HUES64 (cell line): ENCODE data around the gene CASP12.

Experiments
- H3K27ac ChIP-seq: 2 replicates; pipeline ENCODE4 v1.7.0; 2013; ENCODE audit warnings: low read depth, low read length, inconsistent platforms
- H3K27me3 ChIP-seq: 2 replicates; pipeline ENCODE4 v1.6.1; 2013; ENCODE audit warnings: mild to moderate bottlenecking, low read length; ENCODE audit not compliant: insufficient read depth
- H3K36me3 ChIP-seq: 2 replicates; pipeline ENCODE4 v1.6.1; 2013; ENCODE audit warnings: mild to moderate bottlenecking, low read length; ENCODE audit not compliant: insufficient read depth
- H3K4me1 ChIP-seq: 2 replicates; pipeline ENCODE4 v1.6.1; 2013; ENCODE audit warnings: mild to moderate bottlenecking, low read length, moderate library complexity; ENCODE audit not compliant: insufficient read depth
- H3K4me3 ChIP-seq: 2 replicates; pipeline ENCODE4 v1.5.1; 2013; ENCODE audit warnings: mild to moderate bottlenecking, low read length, moderate library complexity
- H3K9ac ChIP-seq: 2 replicates; pipeline ENCODE4 v1.6.1; 2013; ENCODE audit warnings: mild to moderate bottlenecking, low read depth, low read length
- H3K9me3 ChIP-seq: 2 replicates; pipeline ENCODE4 v1.6.1; 2013; ENCODE audit warnings: low read depth, low read length; ENCODE audit not compliant: insufficient read depth
- WGBS: fragments of 150-250, 120-280 bp; methylation state at CpG from one replicate; pipeline ENCODE4 v1.1.7; 2013; ENCODE audit warnings: missing lambda C conversion rate; 5-methylcytosine and 5-hydroxymethylcytosine counted together

Gene CASP12

DNA sequence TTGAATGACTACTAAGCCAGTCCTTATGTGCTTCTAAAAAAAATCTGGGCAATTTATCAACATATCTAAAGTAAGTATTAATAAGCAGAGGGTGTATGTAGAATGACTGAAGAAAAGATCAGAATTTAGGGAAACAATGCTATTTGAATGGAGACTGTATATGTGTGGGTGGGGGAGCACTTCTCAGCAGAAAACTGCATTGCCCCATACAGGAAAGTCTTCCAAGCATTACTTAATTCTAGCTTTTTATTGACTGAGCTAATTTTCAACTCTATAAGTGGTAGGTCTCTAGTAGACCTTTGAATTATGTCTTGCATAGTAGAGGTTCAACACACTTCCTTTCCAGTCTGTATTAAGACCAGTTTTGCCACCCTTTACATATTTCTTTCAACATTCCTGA is 41.7 kb downstream of the CASP12 start:
- Histone ChIP-seq H3K27me3 (no peaks in the 10 kb centered on the region), H3K36me3 (no peaks in the 10 kb centered on the region), H3K9me3 (no peaks in the 10 kb centered on the region), H3K9ac (no peak overlapping the region), H3K4me1 (peaks cover 24% of the 10 kb centered on the region), H3K27ac (no peak overlapping the region), H3K4me3 (no peak overlapping the region)

DNA sequence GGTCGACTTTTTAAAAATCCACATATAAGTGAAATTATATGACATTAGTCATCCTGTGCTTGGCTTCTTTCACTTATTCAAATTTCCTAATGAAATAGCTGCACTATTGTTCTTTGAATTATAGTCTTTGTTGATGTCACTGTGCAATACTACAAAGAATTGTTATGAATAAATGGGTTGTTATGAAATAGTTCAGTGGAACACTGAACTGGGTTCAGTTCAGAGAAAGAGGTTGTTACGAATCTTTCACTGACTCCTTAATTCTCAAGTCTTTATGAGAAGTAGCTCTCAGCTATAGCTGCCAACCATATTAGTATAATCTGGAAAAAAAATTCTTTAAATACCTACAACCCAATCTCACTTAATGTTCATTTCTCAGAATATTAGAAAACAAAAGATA is 42.3 kb downstream of the CASP12 start:
- Histone ChIP-seq H3K36me3 (no peaks in the 10 kb centered on the region), H3K4me1 (peaks cover 24% of the 10 kb centered on the region), H3K9me3 (no peaks in the 10 kb centered on the region), H3K4me3 (no peak overlapping the region), H3K27ac (no peak overlapping the region), H3K9ac (no peak overlapping the region), H3K27me3 (no peaks in the 10 kb centered on the region)
- 92% methylated on average over 2 of the region's 2 CpGs for WGBS

DNA sequence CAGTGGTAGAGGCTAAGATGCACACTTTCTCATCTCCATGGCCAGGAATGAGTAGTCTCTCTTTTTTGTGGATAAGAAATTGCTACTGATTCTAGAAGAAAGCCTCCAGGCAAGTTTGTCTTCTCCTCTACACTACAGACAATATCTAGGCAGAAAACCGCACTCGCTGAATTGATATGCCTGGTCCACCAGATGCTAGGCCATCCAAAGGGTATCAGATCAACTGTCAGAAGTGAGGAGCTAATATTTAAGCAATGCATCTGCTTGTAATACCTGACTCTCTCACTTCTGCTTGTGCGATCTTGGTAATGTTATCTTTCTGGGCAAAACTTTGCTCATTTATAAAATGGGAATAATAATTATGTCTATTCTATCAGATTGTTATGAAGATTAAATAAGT is 45.0 kb downstream of the CASP12 start:
- Histone ChIP-seq H3K9ac (no peak overlapping the region), H3K9me3 (no peaks in the 10 kb centered on the region), H3K27ac (no peak overlapping the region), H3K4me3 (no peak overlapping the region), H3K4me1 (peaks cover 15% of the 10 kb centered on the region), H3K36me3 (no peaks in the 10 kb centered on the region), H3K27me3 (no peaks in the 10 kb centered on the region)
- WGBS = 94% methylated on average over 3 of the region's 3 CpGs

DNA sequence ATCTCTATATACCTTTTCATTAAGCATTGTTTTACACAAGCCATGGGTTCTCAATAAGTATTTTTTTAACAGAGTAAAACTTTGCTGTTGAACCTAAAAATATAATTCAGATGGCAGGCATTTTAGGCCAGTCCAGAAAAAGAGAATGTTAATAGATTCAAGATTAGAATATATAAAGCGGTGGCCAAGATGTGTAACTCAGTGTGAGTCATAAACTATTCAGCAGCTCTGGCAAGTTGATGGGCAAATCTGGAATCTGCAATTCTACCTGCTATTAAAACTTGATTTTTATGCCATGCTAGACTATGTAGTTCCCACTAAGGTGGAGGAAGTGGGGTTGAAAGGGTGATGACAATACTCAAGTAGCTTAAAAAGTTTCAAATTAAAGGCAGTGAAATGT is 45.4 kb downstream of the CASP12 start:
- H3K27me3 ChIP-seq = no peaks in the 10 kb centered on the region
- WGBS = 98% methylated on average over 1 of the region's 1 CpG
- H3K36me3 ChIP-seq = no peaks in the 10 kb centered on the region
- H3K4me1 ChIP-seq = peaks cover 15% of the 10 kb centered on the region
- H3K27ac ChIP-seq = no peak overlapping the region
- no peak overlapping the region for H3K4me3 ChIP-seq
- H3K9me3 ChIP-seq = no peaks in the 10 kb centered on the region
- no peak overlapping the region for H3K9ac ChIP-seq

DNA sequence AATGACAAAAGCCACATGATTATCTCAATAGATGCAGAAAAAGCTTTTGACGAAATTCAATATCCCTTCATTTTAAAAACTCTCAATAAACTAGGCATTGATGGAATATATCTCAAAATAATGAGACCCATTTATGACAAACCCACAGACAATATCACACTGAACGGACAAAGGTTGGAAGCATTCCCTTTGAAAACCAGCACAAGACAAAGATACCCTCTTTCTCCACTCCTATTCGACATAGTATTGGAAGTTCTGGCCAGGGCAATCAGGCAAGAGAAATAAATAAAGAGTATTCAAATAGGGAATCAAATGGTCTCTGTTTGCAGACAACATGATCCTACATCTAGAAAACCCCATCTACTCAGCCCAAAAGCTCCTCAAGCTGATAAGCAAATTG is 52.0 kb downstream of the CASP12 start:
- H3K4me3 ChIP-seq = no peak overlapping the region
- H3K36me3 ChIP-seq = no peaks in the 10 kb centered on the region
- WGBS = 98% methylated on average over 3 of the region's 3 CpGs
- H3K27ac ChIP-seq = no peak overlapping the region
- H3K9me3 ChIP-seq = no peaks in the 10 kb centered on the region
- H3K9ac ChIP-seq = no peak overlapping the region
- no peaks in the 10 kb centered on the region for H3K4me1 ChIP-seq
- no peaks in the 10 kb centered on the region for H3K27me3 ChIP-seq

DNA sequence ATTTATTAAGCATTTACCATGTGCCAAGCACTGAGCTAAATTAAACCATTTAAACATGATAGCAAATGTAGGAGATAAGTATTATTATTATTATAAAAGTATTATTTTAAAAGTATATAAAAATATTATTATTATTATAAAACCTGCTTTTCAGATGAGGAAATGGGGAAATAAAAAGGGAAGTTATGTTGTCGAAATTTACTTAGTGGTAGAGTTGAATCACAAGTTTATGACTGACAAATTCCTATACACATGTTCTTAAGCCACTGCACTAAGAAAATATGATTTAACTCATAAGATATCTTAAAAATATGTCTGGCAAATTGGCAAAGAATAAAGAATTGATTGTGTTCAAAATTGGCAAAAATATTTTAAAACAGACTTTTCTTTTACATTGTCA is 53.8 kb downstream of the CASP12 start:
- Histone ChIP-seq H3K9me3 (no peaks in the 10 kb centered on the region), H3K27me3 (no peaks in the 10 kb centered on the region), H3K27ac (no peak overlapping the region), H3K9ac (no peak overlapping the region), H3K4me1 (no peaks in the 10 kb centered on the region), H3K36me3 (no peaks in the 10 kb centered on the region), H3K4me3 (no peak overlapping the region)
- no CpG with 5 or more reads among the region's 1 CpG for WGBS

DNA sequence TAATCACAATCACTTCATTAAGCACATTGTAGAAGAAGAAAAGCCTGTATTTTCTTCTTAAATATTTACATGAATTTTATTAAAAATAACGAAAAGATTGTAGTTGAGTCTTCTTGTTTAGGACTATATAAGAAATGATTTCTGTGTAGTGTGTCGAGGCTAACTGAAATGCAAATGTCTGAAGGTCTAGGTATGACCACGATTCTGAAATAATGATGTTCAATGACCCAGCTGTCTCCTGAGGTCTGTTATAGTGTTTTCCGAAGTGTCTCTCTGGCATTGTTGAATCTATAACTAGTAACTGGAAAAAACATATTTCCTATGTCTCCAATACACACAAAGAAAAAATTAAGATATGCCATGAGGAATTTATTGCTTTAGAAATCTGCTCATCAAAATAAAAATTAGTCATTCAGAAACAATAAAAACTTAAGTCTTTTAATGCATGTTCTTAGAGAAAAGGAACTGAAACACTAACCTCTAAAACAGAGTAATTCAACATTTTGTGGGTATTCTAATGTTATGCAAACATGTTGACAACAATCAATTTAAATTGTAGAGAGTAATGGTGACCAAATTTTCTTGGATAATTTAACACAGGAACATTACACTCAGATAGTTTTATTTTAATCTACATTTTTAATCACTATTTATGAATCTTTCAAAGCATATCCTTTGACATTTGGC is 55.0 kb downstream of the CASP12 start:
- H3K4me3 ChIP-seq = no peak overlapping the region
- no peaks in the 10 kb centered on the region for H3K36me3 ChIP-seq
- no peaks in the 10 kb centered on the region for H3K4me1 ChIP-seq
- WGBS = 93% methylated on average over 4 of the region's 4 CpGs
- H3K9ac ChIP-seq = no peak overlapping the region
- no peak overlapping the region for H3K27ac ChIP-seq
- no peaks in the 10 kb centered on the region for H3K27me3 ChIP-seq
- H3K9me3 ChIP-seq = peaks cover 3% of the 10 kb centered on the region; the same call in 1 of the 2 replicates

DNA sequence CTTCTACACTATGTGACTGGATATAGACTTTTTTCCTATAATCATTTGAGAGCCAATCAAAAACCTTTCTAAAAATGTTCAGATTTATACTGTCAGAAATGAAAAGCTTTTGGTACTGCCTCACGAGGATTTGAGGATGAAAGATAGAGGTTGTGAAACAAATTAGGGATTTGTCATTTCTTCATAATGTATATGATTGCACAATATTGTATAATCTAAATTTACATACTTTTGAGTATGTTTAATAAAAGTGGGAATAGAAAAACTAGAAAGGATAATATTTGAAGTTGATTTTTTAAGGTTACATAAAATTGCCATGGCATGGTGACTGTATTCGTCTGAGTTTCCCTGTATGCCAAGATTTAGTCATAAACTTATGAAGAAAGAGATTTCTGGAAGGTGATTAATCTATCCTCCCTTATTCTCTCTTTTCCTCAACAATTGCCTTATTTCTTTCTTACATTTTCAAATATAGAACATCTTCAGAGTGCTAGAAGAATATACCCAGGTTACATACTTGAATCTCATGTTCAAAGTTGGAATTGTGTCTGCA is 56.2 kb downstream of the CASP12 start:
- no peaks in the 10 kb centered on the region for H3K36me3 ChIP-seq
- 91% methylated on average over 1 of the region's 2 CpGs for WGBS
- H3K4me1 ChIP-seq = no peaks in the 10 kb centered on the region
- peaks cover 3% of the 10 kb centered on the region; the same call in 1 of the 2 replicates for H3K9me3 ChIP-seq
- H3K9ac ChIP-seq = no peak overlapping the region
- no peak overlapping the region for H3K27ac ChIP-seq
- H3K27me3 ChIP-seq = no peaks in the 10 kb centered on the region
- H3K4me3 ChIP-seq = no peak overlapping the region

DNA sequence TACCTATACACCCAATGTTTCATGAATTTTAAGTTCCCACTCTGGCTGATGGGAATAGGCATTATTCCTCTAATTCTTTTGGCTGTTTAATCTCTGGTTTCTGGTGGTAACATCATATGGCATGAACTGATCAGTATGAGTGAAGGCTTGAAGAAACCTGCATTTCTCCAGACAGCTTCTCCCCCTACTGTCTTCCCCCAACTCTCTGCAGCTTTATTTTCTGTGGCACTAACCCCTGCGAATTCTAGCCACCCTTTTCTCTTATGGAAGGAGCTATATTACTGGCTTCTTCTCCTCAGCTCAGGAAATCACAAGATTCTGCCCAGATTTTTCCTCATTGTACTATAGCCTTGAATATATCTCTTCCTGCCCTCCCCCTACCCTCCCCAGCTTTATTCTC is 57.1 kb downstream of the CASP12 start:
- Histone ChIP-seq H3K4me1 (no peaks in the 10 kb centered on the region), H3K27ac (no peak overlapping the region), H3K36me3 (no peaks in the 10 kb centered on the region), H3K9me3 (peaks cover 3% of the 10 kb centered on the region; the same call in 1 of the 2 replicates), H3K4me3 (no peak overlapping the region), H3K27me3 (no peaks in the 10 kb centered on the region), H3K9ac (no peak overlapping the region)
- WGBS = 71% methylated on average over 1 of the region's 1 CpG

DNA sequence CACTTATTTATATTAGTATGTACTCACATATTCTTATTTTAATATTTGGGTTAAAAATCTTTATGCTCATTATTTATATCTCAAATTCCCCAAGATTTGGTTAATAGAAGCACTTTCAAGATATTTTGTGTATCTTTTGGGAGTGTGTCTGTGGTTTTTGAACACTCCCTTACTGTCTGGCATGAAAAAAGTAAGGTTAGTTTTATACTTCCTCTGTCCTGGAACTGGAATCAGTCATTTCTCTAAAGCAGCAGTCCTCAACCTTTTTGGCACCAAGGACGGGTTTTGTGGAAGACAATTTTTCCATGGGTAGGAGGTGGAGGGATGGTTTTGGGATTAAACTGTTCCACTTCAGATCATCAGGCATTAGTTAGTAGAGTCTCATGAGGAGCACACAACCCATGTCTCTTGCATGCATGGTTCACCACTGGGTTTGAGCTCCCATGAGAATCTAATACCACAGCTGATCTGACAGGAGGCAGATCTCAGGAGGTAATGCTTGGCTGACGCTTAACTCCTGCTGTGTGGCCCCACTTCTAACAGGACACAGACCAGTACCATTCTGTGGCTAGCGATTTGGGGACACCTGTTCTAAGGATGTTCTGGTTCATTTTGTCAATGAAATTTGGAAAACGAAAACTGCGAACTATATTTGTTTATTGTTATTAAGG is 60.2 kb downstream of the CASP12 start:
- H3K4me1 ChIP-seq = no peaks in the 10 kb centered on the region
- WGBS = 95% methylated on average over 5 of the region's 5 CpGs
- no peaks in the 10 kb centered on the region for H3K27me3 ChIP-seq
- H3K9ac ChIP-seq = no peak overlapping the region
- H3K9me3 ChIP-seq = peaks cover 3% of the 10 kb centered on the region; the same call in 1 of the 2 replicates
- no peak overlapping the region for H3K4me3 ChIP-seq
- H3K36me3 ChIP-seq = no peaks in the 10 kb centered on the region
- H3K27ac ChIP-seq = no peak overlapping the region

DNA sequence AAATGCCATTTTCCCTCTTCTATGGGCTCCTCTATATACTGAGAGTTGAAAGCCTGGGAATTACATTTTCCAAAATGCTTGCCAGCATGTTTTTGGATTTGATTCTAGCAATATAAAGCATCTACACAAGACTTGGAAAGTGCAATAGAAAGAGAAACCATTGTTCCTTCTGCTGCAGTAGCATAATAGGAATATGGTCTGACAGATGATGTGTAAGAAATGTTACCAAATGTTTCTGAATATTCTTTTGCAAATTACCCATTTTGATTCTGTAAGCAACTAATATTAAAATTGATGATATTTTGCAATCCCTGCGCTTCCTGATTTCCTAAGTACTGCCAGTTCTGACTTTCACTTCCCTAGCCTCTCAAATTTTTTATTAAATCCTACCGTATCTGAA is 61.6 kb downstream of the CASP12 start:
- H3K36me3 ChIP-seq = no peaks in the 10 kb centered on the region
- no peaks in the 10 kb centered on the region for H3K4me1 ChIP-seq
- H3K9me3 ChIP-seq = peaks cover 3% of the 10 kb centered on the region; the same call in 1 of the 2 replicates
- no peak overlapping the region for H3K27ac ChIP-seq
- 50% methylated on average over 2 of the region's 2 CpGs for WGBS
- H3K4me3 ChIP-seq = no peak overlapping the region
- no peaks in the 10 kb centered on the region for H3K27me3 ChIP-seq
- no peak overlapping the region for H3K9ac ChIP-seq
